K562 (cell line): ENCODE results near the gene ARPC1A.

Source experiments
- BRF2 ChIP-seq: IDR thresholded peaks from 3 replicates; pipeline ENCODE4 v1.6.1; 2011; ENCODE audit warnings: borderline replicate concordance, mild to moderate bottlenecking; ENCODE audit not compliant: insufficient read length, insufficient read depth
- GABPA ChIP-seq: fragments of 200-800 bp; sonication (Bioruptor generic); conservative IDR thresholded peaks from 2 replicates; pipeline ENCODE4 v1.6.1; 2016; ENCODE audit warnings: low read depth, missing genetic modification characterization, missing compliant biosample characterization
- NFIC ChIP-seq: fragments of 450-650 bp; IDR thresholded peaks from 2 replicates; pipeline ENCODE4 v1.6.1; 2017; ENCODE audit warnings: mild to moderate bottlenecking, inconsistent platforms
- NKRF ChIP-seq: fragments of 450-650 bp; IDR thresholded peaks from 2 replicates; pipeline ENCODE4 v1.6.1; 2016; ENCODE audit warnings: borderline replicate concordance
- RAD21 ChIP-seq, 2 experiments: fragments of 250-450 bp in 1 of 2; fragments of 450-650 bp in 1 of 2; sonication (Bioruptor Pico) in 1 of 2; formaldehyde crosslinking in 1 of 2; IDR thresholded peaks in 1 of 2; conservative IDR thresholded peaks in 1 of 2; 2 replicates each; pipeline versions ENCODE4 v1.4.0 to v1.8.0; 2020 to 2022; ENCODE audit warnings: mild to moderate bottlenecking in 2 of 2, moderate library complexity in 1 of 2
- ZBTB17 ChIP-seq: fragments of 450-650 bp; formaldehyde crosslinking; IDR thresholded peaks from 2 replicates; pipeline ENCODE4 v1.4.0; 2020; ENCODE audit warnings: mild to moderate bottlenecking
- ZNF121 ChIP-seq: sonication (generic); formaldehyde crosslinking; conservative IDR thresholded peaks from 2 replicates; pipeline ENCODE4 v1.8.0; 2022; ENCODE audit warnings: missing genetic modification reagents
- ZNF57 ChIP-seq: fragments of 450-650 bp; formaldehyde crosslinking; IDR thresholded peaks from 2 replicates; pipeline ENCODE4 v1.4.0; 2020; ENCODE audit warnings: mild to moderate bottlenecking, moderate library complexity

GRCh38 chr7:99406557-99406956, 80.9 kb downstream of the ARPC1A start:
- no peak for TF ChIP-seq BRF2
- no peak for TF ChIP-seq ZBTB17 (CRISPR knock-in tag)
- TF ChIP-seq GABPA (tag): no peak
- TF ChIP-seq ZNF121: no peak
- no peak for TF ChIP-seq NKRF
- TF ChIP-seq ZNF57: no peak
- no peak for TF ChIP-seq RAD21 (CRISPR knock-in tag; conservative IDR thresholded peaks at IDR 0.05 in 1 of 2, IDR thresholded peaks at IDR 0.05 in 1 of 2)
- TF ChIP-seq NFIC: no peak
